Upper lobe of left lung (tissue), 6 donors: Measurements from ENCODE around the gene TENM4. TPM values are rescaled to one million over a fixed set of nuclear protein-coding genes. Genes with fewer than 3 reads are reported as not detected.

Source experiments
- ATAC-seq, 2 donors: fragments of 200-7000 bp; cut with Tn5 transposase; one replicate each; pipeline ENCODE4 v1.9.1; 2022; ENCODE audit warnings: mild to moderate bottlenecking in 2 of 2, moderate library complexity in 2 of 2; ENCODE audit not compliant: low FRiP score in 2 of 2
- DNase-seq, 2 donors: peaks; one replicate each; pipeline ENCODE4 v3.0.0-alpha.2; 2019 to 2020
- H3K27ac ChIP-seq, 4 donors: fragments of 200-600 bp; sonication (generic); one replicate each; pipeline ENCODE4 v1.5.1; 2016 to 2019
- H3K27me3 ChIP-seq, 4 donors: fragments of 200-600 bp; sonication (generic); one replicate each; pipeline ENCODE4 v1.5.1; 2017 to 2019
- H3K36me3 ChIP-seq, 4 donors: fragments of 200-600 bp; sonication (generic); one replicate each; pipeline ENCODE4 v1.5.1; 2016 to 2019
- H3K4me1 ChIP-seq, 4 donors: fragments of 200-600 bp; sonication (generic); one replicate each; pipeline ENCODE4 v1.5.1; 2018 to 2019
- H3K4me3 ChIP-seq, 4 donors: fragments of 200-600 bp; sonication (generic); one replicate each; pipeline ENCODE4 v1.5.1; 2017 to 2019; ENCODE audit warnings: mild to moderate bottlenecking in 2 of 4, moderate library complexity in 1 of 4
- H3K9me3 ChIP-seq, 4 donors: fragments of 200-600 bp; sonication (generic); one replicate each; pipeline ENCODE4 v1.5.1; 2018 to 2019
- EP300 ChIP-seq, 4 donors: sonication (generic); formaldehyde crosslinking; IDR thresholded peaks; one replicate each; pipeline ENCODE4 v1.5.1; 2017; ENCODE audit warnings: antibody characterized with exemption in 4 of 4, control low read depth in 2 of 4
- POLR2A ChIP-seq, 4 donors: fragments of 450-650 bp; IDR thresholded peaks; one replicate each; pipeline ENCODE4 v1.5.1; 2016 to 2017; ENCODE audit warnings: antibody characterized with exemption in 4 of 4, mild to moderate bottlenecking in 2 of 4
- POLR2AphosphoS5 ChIP-seq, 2 donors: sonication (generic); formaldehyde crosslinking; IDR thresholded peaks; one replicate each; pipeline ENCODE4 v1.5.1; 2017; ENCODE audit warnings: antibody characterized with exemption in 2 of 2
- WGBS, 2 donors: methylation state at CpG; one replicate each; pipeline ENCODE4 v1.1.5; 2017 to 2018; 5-methylcytosine and 5-hydroxymethylcytosine counted together
- total RNA-seq, 6 donors: library from RNA; depleted of rRNA in 4 of 6; stranded (reverse); fragments of >200 nt in 4 of 6; gene quantifications; one replicate each; pipeline versions ENCODE4 v1.1.0 to v1.2.1, GENCODE V29; 2016 to 2021
- TF ChIP-seq, protein P1 (sequence below), 6 experiments: fragments of 450-650 bp in 4 of 6; fragments of 200-600 bp in 2 of 6; sonication (generic) in 2 of 6; IDR thresholded peaks; one replicate each; pipeline ENCODE4 v1.5.1; 2016 to 2019; ENCODE audit warnings: antibody characterized with exemption in 6 of 6
- donor health status: DM: no; HTN: no; CAD: no; lungs with moderate emphysema.
- donor health status: DM: no; HTN: yes; CAD: no; lungs with severe emphysema.

Gene TENM4
- total RNA-seq, 6 donors from 2014 or later = 0.11 to 20.0 (median 3.7) TPM

DNA sequence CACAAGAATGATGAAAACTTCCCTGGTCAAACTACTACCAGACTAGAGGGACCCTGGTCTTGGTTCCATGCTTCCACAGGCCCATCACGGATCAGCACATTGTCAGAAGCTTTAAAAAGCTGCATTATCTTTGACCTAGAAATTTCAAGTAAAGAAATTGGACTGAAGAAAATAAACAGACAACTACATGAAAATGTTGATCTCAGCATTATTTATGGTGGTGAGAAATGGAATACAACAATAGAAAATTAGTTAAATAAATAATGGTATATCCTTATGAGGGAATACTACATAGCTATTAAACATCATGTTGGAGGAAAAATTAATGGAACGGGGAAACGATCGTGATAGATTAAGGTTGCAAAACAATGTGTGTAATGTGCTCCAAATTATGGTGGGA is 13.7 kb downstream of the TENM4 start:
- no peaks in the 10 kb centered on the region for H3K27me3 ChIP-seq
- no peaks in the 10 kb centered on the region for H3K36me3 ChIP-seq
- DNase-seq (no peak), ATAC-seq (no peak)
- no peak overlapping the region for H3K4me3 ChIP-seq
- 91 to 92% methylated on average over 4 of the region's 4 CpGs for WGBS, 2 donors
- H3K9me3 ChIP-seq = no peaks in the 10 kb centered on the region
- no peak overlapping the region for H3K27ac ChIP-seq
- no peak for TF ChIP-seq POLR2A (IDR thresholded peaks at IDR 0.05)
- TF ChIP-seq EP300 (IDR thresholded peaks at IDR 0.05) = no peak
- TF ChIP-seq, protein P1, sequence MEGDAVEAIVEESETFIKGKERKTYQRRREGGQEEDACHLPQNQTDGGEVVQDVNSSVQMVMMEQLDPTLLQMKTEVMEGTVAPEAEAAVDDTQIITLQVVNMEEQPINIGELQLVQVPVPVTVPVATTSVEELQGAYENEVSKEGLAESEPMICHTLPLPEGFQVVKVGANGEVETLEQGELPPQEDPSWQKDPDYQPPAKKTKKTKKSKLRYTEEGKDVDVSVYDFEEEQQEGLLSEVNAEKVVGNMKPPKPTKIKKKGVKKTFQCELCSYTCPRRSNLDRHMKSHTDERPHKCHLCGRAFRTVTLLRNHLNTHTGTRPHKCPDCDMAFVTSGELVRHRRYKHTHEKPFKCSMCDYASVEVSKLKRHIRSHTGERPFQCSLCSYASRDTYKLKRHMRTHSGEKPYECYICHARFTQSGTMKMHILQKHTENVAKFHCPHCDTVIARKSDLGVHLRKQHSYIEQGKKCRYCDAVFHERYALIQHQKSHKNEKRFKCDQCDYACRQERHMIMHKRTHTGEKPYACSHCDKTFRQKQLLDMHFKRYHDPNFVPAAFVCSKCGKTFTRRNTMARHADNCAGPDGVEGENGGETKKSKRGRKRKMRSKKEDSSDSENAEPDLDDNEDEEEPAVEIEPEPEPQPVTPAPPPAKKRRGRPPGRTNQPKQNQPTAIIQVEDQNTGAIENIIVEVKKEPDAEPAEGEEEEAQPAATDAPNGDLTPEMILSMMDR (IDR thresholded peaks at IDR 0.05) = no peak
- no peak for TF ChIP-seq POLR2AphosphoS5 (IDR thresholded peaks at IDR 0.05)
- H3K4me1 ChIP-seq = no peaks in the 10 kb centered on the region

- no peak overlapping the region for H3K27ac ChIP-seq
- H3K36me3 ChIP-seq = no peaks in the 10 kb centered on the region
- 79 to 80% methylated on average over 2 of the region's 2 CpGs for WGBS, 2 donors
- no peak for DNase-seq
- H3K4me1 ChIP-seq = no peaks in the 10 kb centered on the region
- H3K9me3 ChIP-seq = no peaks in the 10 kb centered on the region
- no peak overlapping the region for H3K4me3 ChIP-seq
- ATAC-seq = no peak
- no peaks in the 10 kb centered on the region for H3K27me3 ChIP-seq
- TF ChIP-seq POLR2A (IDR thresholded peaks at IDR 0.05) = no peak
- TF ChIP-seq, protein P1 (IDR thresholded peaks at IDR 0.05) = no peak
- no peak for TF ChIP-seq EP300 (IDR thresholded peaks at IDR 0.05)
- TF ChIP-seq POLR2AphosphoS5 (IDR thresholded peaks at IDR 0.05) = no peak
Measured at GRCh38 chr11:79425463-79425862, 15.4 kb downstream of the TENM4 start.

DNA sequence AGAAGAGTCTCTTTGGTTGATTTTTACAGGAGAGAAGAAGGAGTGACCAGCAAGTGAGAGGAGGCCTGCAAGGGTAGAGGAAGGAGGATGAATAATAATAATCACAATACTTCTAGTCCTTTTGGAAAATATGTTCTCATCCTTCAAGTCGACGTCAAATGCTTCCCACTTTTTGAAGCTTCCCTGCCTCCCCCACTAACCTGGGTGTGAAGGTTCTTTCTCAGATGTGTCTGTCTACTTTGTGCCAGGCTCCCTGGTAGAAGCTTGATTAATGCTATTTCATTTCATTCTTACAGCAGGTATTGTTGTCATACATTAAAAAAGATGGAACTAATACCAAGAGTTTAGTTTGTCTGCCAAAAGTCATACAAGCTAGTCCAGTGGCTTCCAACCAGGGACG is 17.1 kb downstream of the TENM4 start:
- WGBS, 2 donors = 49 to 87% methylated on average over 3 of the region's 3 CpGs

GRCh38 chr11:79422866-79423265 is 18.0 kb downstream of the TENM4 start:
- Histone ChIP-seq H3K4me3 (no peak overlapping the region), H3K36me3 (no peaks in the 10 kb centered on the region), H3K27me3 (no peaks in the 10 kb centered on the region), H3K27ac (no peak overlapping the region), H3K9me3 (no peaks in the 10 kb centered on the region), H3K4me1 (no peaks in the 10 kb centered on the region)
- ATAC-seq = no peak
- DNase-seq = no peak
- TF ChIP-seq POLR2AphosphoS5 (IDR thresholded peaks at IDR 0.05) (no peak), POLR2A (IDR thresholded peaks at IDR 0.05) (no peak), EP300 (IDR thresholded peaks at IDR 0.05) (no peak)
- TF ChIP-seq, protein P1 (IDR thresholded peaks at IDR 0.05) = no peak
- WGBS, 2 donors = 85% methylated on average over 2 of the region's 2 CpGs

More for the DNA sequence above, 17.1 kb downstream of the TENM4 start:
- Histone ChIP-seq H3K36me3 (no peaks in the 10 kb centered on the region), H3K9me3 (no peaks in the 10 kb centered on the region), H3K27me3 (no peaks in the 10 kb centered on the region), H3K27ac (no peak overlapping the region), H3K4me1 (no peaks in the 10 kb centered on the region), H3K4me3 (no peak overlapping the region)
- ATAC-seq = no peak
- DNase-seq = no peak
- no peak for TF ChIP-seq EP300 (IDR thresholded peaks at IDR 0.05)
- TF ChIP-seq, protein P1 (IDR thresholded peaks at IDR 0.05) = no peak
- no peak for TF ChIP-seq POLR2A (IDR thresholded peaks at IDR 0.05)
- no peak for TF ChIP-seq POLR2AphosphoS5 (IDR thresholded peaks at IDR 0.05)

DNA sequence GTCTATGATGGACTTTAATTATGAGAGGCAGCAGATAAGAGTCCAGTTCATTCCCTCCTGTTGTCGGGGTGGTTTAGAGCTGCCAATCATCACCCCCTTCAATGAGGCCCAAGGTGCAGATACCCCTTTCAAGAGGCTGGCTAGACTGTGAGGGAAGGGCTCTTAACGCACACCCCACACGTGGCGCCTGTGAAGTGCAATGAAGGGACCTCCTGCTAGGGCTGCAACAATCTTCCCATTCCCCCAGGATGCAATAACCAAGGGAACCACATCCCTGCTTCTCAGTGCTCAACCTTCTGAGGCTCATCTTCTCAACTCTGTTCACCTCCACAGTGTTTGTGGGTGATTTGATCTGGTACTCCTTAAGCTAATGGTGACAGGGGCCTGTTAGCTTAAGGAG is 19.0 kb downstream of the TENM4 start:
- DNase-seq (no peak), ATAC-seq (no peak)
- Histone ChIP-seq H3K36me3 (no peaks in the 10 kb centered on the region), H3K4me1 (no peaks in the 10 kb centered on the region), H3K4me3 (no peak overlapping the region), H3K9me3 (no peaks in the 10 kb centered on the region), H3K27me3 (no peaks in the 10 kb centered on the region), H3K27ac (no peak overlapping the region)
- TF ChIP-seq EP300 (IDR thresholded peaks at IDR 0.05) (no peak), POLR2A (IDR thresholded peaks at IDR 0.05) (no peak), POLR2AphosphoS5 (IDR thresholded peaks at IDR 0.05) (no peak)
- TF ChIP-seq, protein P1 (IDR thresholded peaks at IDR 0.05) = no peak
- 64 to 69% methylated on average over 4 of the region's 4 CpGs for WGBS, 2 donors
